GM12873 (cell line): Measurements from ENCODE around the gene KLHL13.

Experiments used
- TF ChIP-seq, protein P1 (sequence below): IDR thresholded peaks from 2 replicates; pipeline ENCODE4 v1.5.1; 2012; ENCODE audit warnings: low read depth, mild to moderate bottlenecking, moderate library complexity, low read length, control low read depth; ENCODE audit not compliant: insufficient read depth; ENCODE audit errors: missing control alignments

The KLHL13 gene

GRCh38 chrX:117854806-117855205 is 261.8 kb downstream of the KLHL13 start:
- TF ChIP-seq, protein P1, sequence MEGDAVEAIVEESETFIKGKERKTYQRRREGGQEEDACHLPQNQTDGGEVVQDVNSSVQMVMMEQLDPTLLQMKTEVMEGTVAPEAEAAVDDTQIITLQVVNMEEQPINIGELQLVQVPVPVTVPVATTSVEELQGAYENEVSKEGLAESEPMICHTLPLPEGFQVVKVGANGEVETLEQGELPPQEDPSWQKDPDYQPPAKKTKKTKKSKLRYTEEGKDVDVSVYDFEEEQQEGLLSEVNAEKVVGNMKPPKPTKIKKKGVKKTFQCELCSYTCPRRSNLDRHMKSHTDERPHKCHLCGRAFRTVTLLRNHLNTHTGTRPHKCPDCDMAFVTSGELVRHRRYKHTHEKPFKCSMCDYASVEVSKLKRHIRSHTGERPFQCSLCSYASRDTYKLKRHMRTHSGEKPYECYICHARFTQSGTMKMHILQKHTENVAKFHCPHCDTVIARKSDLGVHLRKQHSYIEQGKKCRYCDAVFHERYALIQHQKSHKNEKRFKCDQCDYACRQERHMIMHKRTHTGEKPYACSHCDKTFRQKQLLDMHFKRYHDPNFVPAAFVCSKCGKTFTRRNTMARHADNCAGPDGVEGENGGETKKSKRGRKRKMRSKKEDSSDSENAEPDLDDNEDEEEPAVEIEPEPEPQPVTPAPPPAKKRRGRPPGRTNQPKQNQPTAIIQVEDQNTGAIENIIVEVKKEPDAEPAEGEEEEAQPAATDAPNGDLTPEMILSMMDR, result no peak

DNA sequence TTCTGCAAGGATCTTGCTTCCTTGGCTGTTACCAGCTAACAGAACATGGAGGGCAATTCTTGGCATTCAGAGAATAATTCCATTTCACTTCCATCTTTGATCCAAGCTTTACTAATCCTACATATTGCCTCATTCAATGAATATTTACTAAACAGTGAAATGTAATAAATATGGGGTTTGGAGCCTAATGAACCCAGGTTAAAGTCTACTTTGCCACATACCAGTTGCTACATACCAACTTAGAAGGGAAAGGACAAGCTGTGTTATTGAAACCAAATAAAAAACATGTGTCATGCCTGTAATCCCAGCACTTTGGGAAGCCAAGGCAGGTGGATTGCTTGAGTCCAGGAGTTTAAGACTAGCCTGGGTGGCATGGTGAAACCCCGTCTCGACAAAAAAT is 265.6 kb downstream of the KLHL13 start:
- TF ChIP-seq, protein P1, result no peak
